Breast epithelium (tissue), 3 donors: ENCODE results near the gene ETV2. TPM values are rescaled to one million over a fixed set of nuclear protein-coding genes. Genes with fewer than 3 reads are reported as not detected.

Experiments used
- total RNA-seq, 3 donors: library from RNA; depleted of rRNA; stranded (reverse); fragments of >200 nt; gene quantifications; one replicate each; pipeline ENCODE4 v1.1.0, GENCODE V29; 2016

ETV2 gene
- total RNA-seq, 3 donors from 2014 or later, result 0.59 TPM; not detected in 2

Other genes starting within 250 kb of the ETV2 start
- under 1 TPM in 1 of 3 donors, not detected in 2; 0.15 TPM for gene FFAR2, start 193.5 kb upstream of the ETV2 start, total RNA-seq
- gene KRTDAP, start 151.3 kb upstream of the ETV2 start, total RNA-seq, result not detected
- gene DMKN, start 128.1 kb upstream of the ETV2 start, total RNA-seq, result 100 to 1,000 TPM in 1 of 3 donors, 10 to 100 TPM in 1, under 1 TPM in 1; 0.96 to 135 (median 61.0) TPM
- gene SBSN, start 113.4 kb upstream of the ETV2 start, total RNA-seq, result not detected
- not detected for gene GAPDHS, start 108.3 kb upstream of the ETV2 start, total RNA-seq
- 10 to 100 TPM; 67.4 to 91.8 (median 91.8) TPM for gene TMEM147, start 96.1 kb upstream of the ETV2 start, total RNA-seq
- not detected for gene ATP4A, start 78.1 kb upstream of the ETV2 start, total RNA-seq
- gene PMIS2, start 55.6 kb upstream of the ETV2 start, total RNA-seq, result not detected
- gene HAUS5, start 29.0 kb upstream of the ETV2 start, total RNA-seq, result 10 to 100 TPM in 1 of 3 donors, 1 to 10 TPM in 2; 5.9 to 13.0 (median 9.5) TPM
- 10 to 100 TPM; 44.6 to 51.4 (median 44.6) TPM for gene RBM42, start 12.7 kb upstream of the ETV2 start, total RNA-seq
- 100 to 1,000 TPM; 320 to 418 (median 391) TPM for gene COX6B1, start 6.6 kb downstream of the ETV2 start, total RNA-seq
- gene UPK1A, start 24.8 kb downstream of the ETV2 start, total RNA-seq, result not detected
- under 1 TPM in 1 of 3 donors, not detected in 2; 0.33 TPM for gene ZBTB32, start 62.8 kb downstream of the ETV2 start, total RNA-seq
- gene KMT2B, start 76.3 kb downstream of the ETV2 start, total RNA-seq, result 10 to 100 TPM; 14.2 to 16.2 (median 16.1) TPM
- gene IGFLR1, start 100.7 kb downstream of the ETV2 start, total RNA-seq, result 10 to 100 TPM in 2 of 3 donors, 1 to 10 TPM in 1; 8.8 to 16.1 (median 14.1) TPM
- 10 to 100 TPM; 15.7 to 37.5 (median 19.5) TPM for gene U2AF1L4, start 103.7 kb downstream of the ETV2 start, total RNA-seq
- 10 to 100 TPM; 37.4 to 54.1 (median 54.0) TPM for gene PSENEN, start 103.9 kb downstream of the ETV2 start, total RNA-seq
- gene LIN37, start 106.8 kb downstream of the ETV2 start, total RNA-seq, result 10 to 100 TPM; 12.8 to 15.4 (median 14.2) TPM
- 100 to 1,000 TPM in 1 of 3 donors, 10 to 100 TPM in 2; 31.0 to 144 (median 81.9) TPM for gene HSPB6, start 115.3 kb downstream of the ETV2 start, total RNA-seq
- 1 to 10 TPM; 5.7 to 6.4 (median 6.2) TPM for gene PROSER3, start 116.4 kb downstream of the ETV2 start, total RNA-seq
- gene ARHGAP33, start 133.8 kb downstream of the ETV2 start, total RNA-seq, result 10 to 100 TPM in 2 of 3 donors, 1 to 10 TPM in 1; 5.1 to 17.7 (median 12.8) TPM
- gene PRODH2, start 171.1 kb downstream of the ETV2 start, total RNA-seq, result not detected
- under 1 TPM in 1 of 3 donors, not detected in 2; 0.15 TPM for gene NPHS1, start 210.8 kb downstream of the ETV2 start, total RNA-seq
- gene KIRREL2, start 215.2 kb downstream of the ETV2 start, total RNA-seq, result under 1 TPM in 2 of 3 donors, not detected in 1; 0.15 to 0.66 TPM
- 1 to 10 TPM; 2.6 to 4.2 (median 3.3) TPM for gene APLP1, start 226.8 kb downstream of the ETV2 start, total RNA-seq